GM13977 (cell line): ENCODE measurements around the gene TMPRSS4.

ENCODE experiments used
- DNase-seq: peaks from one replicate; pipeline ENCODE4 v3.0.0; 2012; ENCODE audit warnings: low spot score
- in situ Hi-C: fragments of 300-500 bp; cut with MboI; formaldehyde crosslinking; loops from one replicate; pipeline ENCODE4 v1.12.0; 2022; ENCODE audit warnings: low sequenced_read_pairs, low pct_unique_long_range_greater_than_20kb, mixed read lengths, inconsistent platforms; ENCODE audit not compliant: unreplicated experiment
- TF ChIP-seq, protein P1 (sequence below): IDR thresholded peaks from 2 replicates; pipeline ENCODE4 v1.5.1; 2012; ENCODE audit warnings: mild to moderate bottlenecking, control low read depth; ENCODE audit not compliant: insufficient read depth; ENCODE audit errors: extremely low read depth, missing control alignments

Gene TMPRSS4

DNA sequence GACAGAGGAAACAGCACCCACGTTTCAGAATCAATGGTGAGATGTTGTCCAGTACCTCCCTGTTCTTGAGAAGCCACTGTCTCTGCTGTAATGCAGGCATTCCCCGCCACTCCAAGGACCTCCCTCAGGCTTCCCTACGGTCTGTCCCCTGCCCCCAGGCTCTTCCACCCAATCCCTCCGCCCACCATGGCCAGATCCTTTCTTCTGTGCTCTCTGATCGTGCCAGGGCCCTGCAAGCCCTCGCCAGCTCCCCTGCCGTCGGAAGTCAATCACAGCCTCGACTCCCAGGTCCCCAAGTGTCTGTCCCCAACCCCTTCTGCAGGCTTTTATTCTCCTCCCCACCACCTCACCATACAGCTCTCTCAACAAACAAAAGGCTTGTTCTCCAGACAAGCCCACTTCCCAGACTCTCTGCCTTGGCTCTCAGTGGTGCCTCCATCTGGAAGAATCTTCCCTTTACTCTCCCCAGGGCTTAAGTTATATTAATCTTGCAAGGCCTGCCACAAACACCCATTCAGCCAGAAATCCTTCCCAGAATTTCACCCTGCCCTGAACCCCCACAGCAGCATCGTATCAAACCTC, 62.1 kb downstream of the TMPRSS4 start:
- TF ChIP-seq, protein P1, sequence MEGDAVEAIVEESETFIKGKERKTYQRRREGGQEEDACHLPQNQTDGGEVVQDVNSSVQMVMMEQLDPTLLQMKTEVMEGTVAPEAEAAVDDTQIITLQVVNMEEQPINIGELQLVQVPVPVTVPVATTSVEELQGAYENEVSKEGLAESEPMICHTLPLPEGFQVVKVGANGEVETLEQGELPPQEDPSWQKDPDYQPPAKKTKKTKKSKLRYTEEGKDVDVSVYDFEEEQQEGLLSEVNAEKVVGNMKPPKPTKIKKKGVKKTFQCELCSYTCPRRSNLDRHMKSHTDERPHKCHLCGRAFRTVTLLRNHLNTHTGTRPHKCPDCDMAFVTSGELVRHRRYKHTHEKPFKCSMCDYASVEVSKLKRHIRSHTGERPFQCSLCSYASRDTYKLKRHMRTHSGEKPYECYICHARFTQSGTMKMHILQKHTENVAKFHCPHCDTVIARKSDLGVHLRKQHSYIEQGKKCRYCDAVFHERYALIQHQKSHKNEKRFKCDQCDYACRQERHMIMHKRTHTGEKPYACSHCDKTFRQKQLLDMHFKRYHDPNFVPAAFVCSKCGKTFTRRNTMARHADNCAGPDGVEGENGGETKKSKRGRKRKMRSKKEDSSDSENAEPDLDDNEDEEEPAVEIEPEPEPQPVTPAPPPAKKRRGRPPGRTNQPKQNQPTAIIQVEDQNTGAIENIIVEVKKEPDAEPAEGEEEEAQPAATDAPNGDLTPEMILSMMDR = no peak

GRCh38 chr11:118139578-118139977, 62.7 kb downstream of the TMPRSS4 start:
- TF ChIP-seq, protein P1 = no peak
- DNase-seq = no peak
- in situ Hi-C loops = no loop called here

More for the DNA sequence above, 62.1 kb downstream of the TMPRSS4 start:
- no peak for DNase-seq
- in situ Hi-C loops = no loop called here

DNA sequence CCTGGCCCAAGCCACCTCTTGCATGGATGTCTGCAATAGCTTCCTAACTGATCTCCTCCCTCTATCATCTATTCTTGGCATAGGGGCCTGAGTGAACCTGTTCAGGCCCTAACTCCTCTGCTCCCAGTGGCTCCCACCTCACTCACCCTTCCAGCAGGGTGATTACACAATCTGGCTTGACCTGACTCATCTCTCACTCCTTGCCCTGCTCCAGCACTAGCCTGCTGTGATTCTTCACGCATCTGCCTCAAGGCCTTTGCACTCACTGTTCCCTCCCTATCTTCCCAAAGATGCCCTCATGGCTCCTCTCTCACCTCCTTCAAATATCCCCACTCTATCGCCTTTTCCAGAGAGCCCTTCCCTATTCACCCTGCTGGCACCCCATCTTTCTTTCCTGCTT, 65.2 kb downstream of the TMPRSS4 start:
- in situ Hi-C loops = no loop called here
- TF ChIP-seq, protein P1 = no peak
- DNase-seq = no peak

DNA sequence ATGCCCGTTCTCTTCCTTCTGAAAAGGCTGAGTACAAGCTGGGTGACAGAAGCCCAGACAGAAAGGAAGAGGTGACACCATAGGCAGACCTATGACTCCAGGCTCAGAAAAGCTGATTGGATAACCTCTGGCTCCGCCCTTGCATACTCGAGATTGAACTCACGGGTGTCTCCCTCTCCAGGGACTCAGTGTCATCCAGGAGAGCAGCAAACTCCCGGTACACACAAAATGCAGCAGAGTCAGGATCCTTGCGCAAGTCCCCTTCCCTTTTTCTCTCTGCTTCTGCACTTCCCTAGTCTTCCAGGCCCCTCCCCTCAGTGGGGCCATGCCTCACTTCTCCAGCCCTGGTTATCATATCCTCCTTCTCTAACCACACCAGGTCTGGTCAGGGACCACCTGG, 65.9 kb downstream of the TMPRSS4 start:
- no peak for DNase-seq
- in situ Hi-C loops = no loop called here
- TF ChIP-seq, protein P1 = no peak

DNA sequence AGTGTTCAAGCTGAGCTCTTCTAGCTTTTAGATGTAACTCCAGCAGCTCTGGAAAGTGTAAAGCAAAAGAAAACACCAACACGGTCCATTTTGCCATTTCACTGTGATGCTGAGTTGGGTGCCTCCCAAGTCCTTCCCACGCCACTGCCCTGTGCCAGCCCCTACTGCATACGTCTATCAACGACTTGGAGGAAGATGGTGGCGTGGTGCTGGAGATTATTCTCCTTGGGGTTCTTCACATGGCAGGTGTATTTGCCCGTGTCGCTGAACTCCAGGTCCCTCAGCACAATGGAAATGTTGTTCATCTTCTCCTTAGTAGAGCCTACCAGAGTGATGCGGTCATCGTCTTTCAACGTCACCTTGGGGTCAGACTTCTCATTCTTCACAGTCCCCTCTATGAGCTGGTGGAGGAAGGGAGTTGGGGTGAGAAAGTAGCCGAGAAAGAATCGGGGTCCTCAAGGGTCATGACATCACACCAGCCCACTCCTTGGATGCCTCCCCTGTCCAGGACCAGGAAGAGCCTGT, 66.8 kb downstream of the TMPRSS4 start:
- TF ChIP-seq, protein P1 = no peak
- in situ Hi-C loops = no loop called here
- no peak for DNase-seq

DNA sequence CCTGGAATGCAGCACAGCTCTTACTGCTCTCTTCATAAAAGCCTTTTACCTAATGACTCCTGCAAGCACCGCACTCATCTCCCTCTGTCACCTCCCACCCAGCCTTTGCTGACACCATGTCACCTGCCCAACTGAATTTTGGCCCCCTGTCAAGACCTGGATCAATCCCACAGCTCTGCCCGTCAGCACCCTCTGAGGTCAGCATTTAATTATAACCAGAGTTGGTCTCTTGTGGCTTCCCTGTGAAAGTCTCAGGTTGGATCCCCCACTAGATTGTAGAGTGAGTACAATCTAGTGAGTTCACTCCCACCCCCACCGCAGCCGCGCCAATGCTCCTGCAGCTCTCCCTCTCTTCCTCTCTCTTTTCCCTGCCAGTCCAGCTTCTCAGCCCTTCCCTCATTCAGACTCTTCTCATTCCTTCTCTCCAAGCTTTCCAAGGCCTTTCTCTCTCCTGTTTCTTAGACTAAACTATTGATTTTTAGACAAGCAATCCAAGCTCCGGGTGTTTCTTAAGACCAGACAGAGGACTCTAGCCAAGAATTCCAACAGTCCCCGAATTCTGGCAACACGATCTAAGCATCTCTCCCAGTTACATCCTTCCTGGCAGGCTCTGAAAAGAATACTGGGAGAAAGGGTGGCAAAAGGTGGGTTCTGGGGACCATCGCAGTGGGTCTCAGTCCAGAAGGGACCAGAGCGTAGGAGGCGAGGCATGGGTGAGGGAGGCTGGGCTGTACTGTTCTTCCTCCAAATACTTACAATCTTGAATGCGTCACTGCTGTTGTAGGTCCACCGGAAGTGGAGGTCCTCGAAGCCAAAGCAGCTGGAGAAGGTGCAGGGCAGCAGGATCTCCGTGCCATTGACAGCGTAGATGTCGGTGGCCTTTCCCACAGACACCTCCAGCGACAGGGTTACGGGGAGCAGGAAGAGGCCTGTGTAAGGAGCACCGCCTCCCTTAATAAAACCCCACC, 67.7 kb downstream of the TMPRSS4 start:
- no peak for DNase-seq
- TF ChIP-seq, protein P1 = no peak
- in situ Hi-C loops = no loop called here
